Keratinocyte (primary cell): Measurements from ENCODE around the gene CIT. TPM values are rescaled to one million over a fixed set of nuclear protein-coding genes. Genes with fewer than 3 reads are reported as not detected.

ENCODE experiments used
- DNase-seq: peaks from one replicate; pipeline ENCODE4 v3.0.0-alpha.2; 2011; ENCODE audit warnings: low read depth, missing footprints, low spot score
- FAIRE-seq: peaks from 2 replicates; lab custom pipeline; 2011; peaks lifted over from hg19 to GRCh38; lab: Jason Lieb, UNC
- H2AFZ ChIP-seq: 2 replicates; pipeline ENCODE4 v1.6.0; 2012; ENCODE audit warnings: low read length, control low read depth, inconsistent platforms; ENCODE audit not compliant: control insufficient read depth
- H3K27ac ChIP-seq: 2 replicates; pipeline ENCODE4 v1.5.1; 2011; ENCODE audit warnings: low read length; ENCODE audit not compliant: control insufficient read depth, insufficient read depth
- H3K27me3 ChIP-seq: 3 replicates; pipeline ENCODE4 v1.6.0; 2011; ENCODE audit warnings: low read length; ENCODE audit not compliant: control insufficient read depth, insufficient read depth; ENCODE audit errors: extremely low read depth
- H3K36me3 ChIP-seq, 2 experiments: 2 replicates in 1 of 2; 3 replicates in 1 of 2; pipeline ENCODE4 v1.5.1; 2011; ENCODE audit warnings: low read length in 2 of 2, mild to moderate bottlenecking in 1 of 2; ENCODE audit not compliant: control insufficient read depth in 2 of 2, insufficient read depth in 2 of 2; ENCODE audit errors: extremely low read depth in 1 of 2
- H3K4me1 ChIP-seq: 3 replicates; pipeline ENCODE4 v1.5.1; 2011; ENCODE audit warnings: low read length; ENCODE audit not compliant: control insufficient read depth, insufficient read depth; ENCODE audit errors: extremely low read depth
- H3K4me2 ChIP-seq: 3 replicates; pipeline ENCODE4 v1.6.0; 2011; ENCODE audit warnings: low read depth, low read length; ENCODE audit not compliant: control insufficient read depth, insufficient read depth; ENCODE audit errors: extremely low read depth
- H3K4me3 ChIP-seq, 3 experiments: fragments of 200-600 bp in 1 of 3; sonication (generic) in 1 of 3; 2 replicates in 2 of 3; 3 replicates in 1 of 3; pipeline ENCODE4 v1.5.1; 2011 to 2016; ENCODE audit warnings: low read length in 3 of 3, mild to moderate bottlenecking in 3 of 3, control low read depth in 2 of 3, inconsistent platforms in 1 of 3, low read depth in 1 of 3, mixed read lengths in 1 of 3, mixed run types in 1 of 3, moderate library complexity in 1 of 3; ENCODE audit not compliant: control insufficient read depth in 2 of 3, insufficient read depth in 2 of 3; ENCODE audit errors: extremely low read depth in 1 of 3
- H3K79me2 ChIP-seq: 2 replicates; pipeline ENCODE4 v1.6.0; 2012; ENCODE audit warnings: low read length; ENCODE audit not compliant: control insufficient read depth, insufficient read depth
- H3K9ac ChIP-seq: 3 replicates; pipeline ENCODE4 v1.6.0; 2011; ENCODE audit warnings: low read length; ENCODE audit not compliant: control insufficient read depth, insufficient read depth; ENCODE audit errors: extremely low read depth
- H3K9me1 ChIP-seq: 3 replicates; pipeline ENCODE4 v1.6.0; 2011; ENCODE audit warnings: low read length; ENCODE audit not compliant: control insufficient read depth, insufficient read depth; ENCODE audit errors: extremely low read depth
- H3K9me3 ChIP-seq: 2 replicates; pipeline ENCODE4 v1.5.1; 2012; ENCODE audit warnings: low read depth, low read length; ENCODE audit not compliant: control insufficient read depth
- H4K20me1 ChIP-seq: 3 replicates; pipeline ENCODE4 v1.6.0; 2011; ENCODE audit warnings: low read length; ENCODE audit not compliant: control insufficient read depth, insufficient read depth; ENCODE audit errors: extremely low read depth
- CTCF ChIP-seq, 3 experiments: IDR thresholded peaks in 1 of 3; conservative IDR thresholded peaks in 1 of 3; optimal IDR thresholded peaks in 1 of 3; 2 replicates in 2 of 3; 3 replicates in 1 of 3; pipeline versions ENCODE3 to v1.5.1; 2011; ENCODE audit warnings: low read length in 3 of 3, mild to moderate bottlenecking in 3 of 3, moderate library complexity in 2 of 3, control low read depth in 1 of 3, inconsistent platforms in 1 of 3; ENCODE audit not compliant: insufficient read depth in 2 of 3; ENCODE audit errors: extremely low read depth in 1 of 3
- EZH2 ChIP-seq: IDR thresholded peaks from one replicate; pipeline ENCODE4 v1.6.1; 2012; ENCODE audit warnings: inconsistent platforms, mild to moderate bottlenecking, low read length, moderate library complexity
- dilution Hi-C: fragments of 300-500 bp; cut with MboI; formaldehyde crosslinking; loops from one replicate; pipeline ENCODE4 v1.7.0; 2020; ENCODE audit warnings: low sequenced_read_pairs; ENCODE audit not compliant: extremely low pct_ligation_motif_present
- polyA plus RNA-seq, 5 experiments: library from polyadenylated mRNA; depleted of rRNA in 3 of 5; stranded (reverse) in 3 of 5; stranded (forward) in 1 of 5; unstranded in 1 of 5; fragments of >200 nt; gene quantifications; 1 replicate in 1 of 5; 2 replicates in 3 of 5; 3 replicates in 1 of 5; pipeline versions ENCODE4 v1.2.1 to v1.2.3, GENCODE V29; 2011 to 2012; ENCODE audit warnings: missing spikeins in 2 of 5, low read depth in 1 of 5, low replicate concordance in 1 of 5

The CIT gene
- polyA plus RNA-seq, 1 donor (not counting 4 experiments of a cell fraction or from before 2014, with no cell fraction given): 6.2 TPM

- Histone ChIP-seq H2AFZ (no peak overlapping the region), H3K36me3 (no peaks in the 10 kb centered on the region), H3K9me1 (no peaks in the 10 kb centered on the region), H3K9me3 (no peaks in the 10 kb centered on the region), H3K79me2 (no peaks in the 10 kb centered on the region), H3K4me1 (no peaks in the 10 kb centered on the region), H3K4me3 (no peak overlapping the region), H3K4me2 (no peak overlapping the region), H3K27ac (no peak overlapping the region), H3K9ac (no peak overlapping the region), H4K20me1 (no peaks in the 10 kb centered on the region), H3K27me3 (no peaks in the 10 kb centered on the region)
- dilution Hi-C loops: no loop called here
- DNase-seq (no peak), FAIRE-seq (no peak)
- TF ChIP-seq CTCF (optimal IDR thresholded peaks at IDR 0.05 in 1 of 3, IDR thresholded peaks at IDR 0.05 in 1 of 3, conservative IDR thresholded peaks at IDR 0.05 in 1 of 3; ENCODE audit: extremely low read depth in 1 of 3, insufficient read depth in 2 of 3, low read length in 3 of 3) (no peak), EZH2 (no peak)
These were observed 132.1 kb downstream of the CIT start for GRCh38 chr12:119744900-119745606.

- no peaks in the 10 kb centered on the region for H3K9me1 ChIP-seq
These were observed 134.4 kb downstream of the CIT start for GRCh38 chr12:119742700-119743099.

More at GRCh38 chr12:119742700-119743099, 134.4 kb downstream of the CIT start:
- H3K27ac ChIP-seq: no peak overlapping the region
- no peaks in the 10 kb centered on the region for H3K27me3 ChIP-seq
- FAIRE-seq: no peak
- dilution Hi-C loops: no loop called here
- no peak overlapping the region for H3K9ac ChIP-seq
- H4K20me1 ChIP-seq: no peaks in the 10 kb centered on the region
- no peak overlapping the region for H3K4me3 ChIP-seq
- no peaks in the 10 kb centered on the region for H3K36me3 ChIP-seq
- H3K9me3 ChIP-seq: no peaks in the 10 kb centered on the region
- DNase-seq: no peak
- H3K4me1 ChIP-seq: no peaks in the 10 kb centered on the region
- TF ChIP-seq EZH2 (no peak), CTCF (optimal IDR thresholded peaks at IDR 0.05 in 1 of 3, IDR thresholded peaks at IDR 0.05 in 1 of 3, conservative IDR thresholded peaks at IDR 0.05 in 1 of 3; ENCODE audit: extremely low read depth in 1 of 3, insufficient read depth in 2 of 3, low read length in 3 of 3) (no peak)
- no peak overlapping the region for H2AFZ ChIP-seq
- H3K4me2 ChIP-seq: no peak overlapping the region
- H3K79me2 ChIP-seq: no peaks in the 10 kb centered on the region
